ENCODE results near the gene ZSCAN23. TPM values are rescaled to one million over a fixed set of nuclear protein-coding genes. Genes with fewer than 3 reads are reported as not detected.
"Not testable (repeated sequence)": the region's sequence is repeated elsewhere in the genome, so short reads cannot be mapped to it uniquely, and the experiment has no call there.

Gene ZSCAN23
- total RNA-seq = 0.72 TPM

- peak; percentile 88 for ATAC-seq
These were observed at the start of gene ZSCAN23 for GRCh38 chr6:28443112-28443773. ZSCAN23 (minus strand) TSS chr6:28443491; CDS start chr6:28436266, 7,225 bp downstream.

- no peak for ATAC-seq
These were observed 48.7 kb upstream of the ZSCAN23 start for GRCh38 chr6:28491984-28492317.

- ATAC-seq = no peak
These were observed 47.1 kb upstream of the ZSCAN23 start for GRCh38 chr6:28490205-28490890.

- ATAC-seq = peak; percentile 72
These were observed 46.3 kb upstream of the ZSCAN23 start for GRCh38 chr6:28489366-28490204.

- ATAC-seq = no peak
These were observed 45.6 kb upstream of the ZSCAN23 start for GRCh38 chr6:28488916-28489365.

- ATAC-seq = no peak
These were observed 43.9 kb upstream of the ZSCAN23 start for GRCh38 chr6:28486988-28487742.

GRCh38 chr6:28486533-28486932 lies 43.2 kb upstream of the ZSCAN23 start:
- ATAC-seq = no peak

GRCh38 chr6:28485482-28485881 lies 42.2 kb upstream of the ZSCAN23 start:
- ATAC-seq = no peak

- no peak for ATAC-seq
These were observed 37.1 kb upstream of the ZSCAN23 start for GRCh38 chr6:28480253-28480932.

- ATAC-seq = no peak
These were observed 35.2 kb upstream of the ZSCAN23 start for GRCh38 chr6:28478518-28478917.

GRCh38 chr6:28474441-28475219 lies 31.3 kb upstream of the ZSCAN23 start:
- ATAC-seq = peak; percentile 64

- ATAC-seq = not testable (repeated sequence)
These were observed 26.0 kb upstream of the ZSCAN23 start for GRCh38 chr6:28469153-28469745.

- ATAC-seq = no peak
These were observed 24.8 kb upstream of the ZSCAN23 start for GRCh38 chr6:28468056-28468455.

GRCh38 chr6:28462401-28462800 lies 19.1 kb upstream of the ZSCAN23 start:
- ATAC-seq = no peak

- ATAC-seq = no peak
These were observed 15.3 kb upstream of the ZSCAN23 start for GRCh38 chr6:28458568-28458967.

- no peak for ATAC-seq
These were observed 5.8 kb upstream of the ZSCAN23 start for GRCh38 chr6:28449056-28449455.

GRCh38 chr6:28447512-28447906 lies 4.2 kb upstream of the ZSCAN23 start:
- not testable (repeated sequence) for ATAC-seq

- no peak for ATAC-seq
These were observed 3.7 kb upstream of the ZSCAN23 start for GRCh38 chr6:28446818-28447511.

GRCh38 chr6:28444759-28445158 lies 1.5 kb upstream of the ZSCAN23 start:
- not testable (repeated sequence) for ATAC-seq

- no peak for ATAC-seq
These were observed 705 bp downstream of the ZSCAN23 start for GRCh38 chr6:28442586-28442985.

Measured in esophagus mucosa (tissue), 1 donor.